Smooth muscle cell (in vitro differentiated cells): Measurements from ENCODE around the gene RPAP3. TPM values are rescaled to one million over a fixed set of nuclear protein-coding genes. Genes with fewer than 3 reads are reported as not detected.

ENCODE experiments used
- DNase-seq: peaks from one replicate; lab custom pipeline; 2025; ENCODE audit not compliant: unreplicated experiment; lab: John Stamatoyannopoulos, UW
- H2AFZ ChIP-seq: fragments of 200-600 bp; sonication (generic); 2 replicates; pipeline ENCODE4 v1.6.0; 2016; ENCODE audit warnings: antibody characterized with exemption, low read depth, mild to moderate bottlenecking
- H3F3A ChIP-seq: fragments of 200-600 bp; sonication (generic); 2 replicates; pipeline ENCODE4 v1.6.0; 2017; ENCODE audit warnings: antibody characterized with exemption, low read depth
- H3K27ac ChIP-seq: fragments of 200-600 bp; sonication (generic); 2 replicates; pipeline ENCODE4 v1.5.1; 2016; ENCODE audit warnings: low read depth, mild to moderate bottlenecking
- H3K27me3 ChIP-seq: fragments of 200-600 bp; sonication (generic); 2 replicates; pipeline ENCODE4 v1.6.1; 2016; ENCODE audit warnings: low read depth, mild to moderate bottlenecking
- H3K36me3 ChIP-seq: fragments of 200-600 bp; sonication (generic); 2 replicates; pipeline ENCODE4 v1.5.1; 2016; ENCODE audit warnings: low read depth
- H3K4me1 ChIP-seq: fragments of 200-600 bp; sonication (generic); 2 replicates; pipeline ENCODE4 v1.5.1; 2016; ENCODE audit warnings: low read depth
- H3K4me2 ChIP-seq: fragments of 200-600 bp; sonication (generic); 2 replicates; pipeline ENCODE4 v1.6.0; 2016; ENCODE audit warnings: mild to moderate bottlenecking
- H3K4me3 ChIP-seq: fragments of 200-600 bp; sonication (generic); 2 replicates; pipeline ENCODE4 v1.5.1; 2016; ENCODE audit warnings: mild to moderate bottlenecking
- H3K79me2 ChIP-seq: fragments of 200-600 bp; sonication (generic); 2 replicates; pipeline ENCODE4 v1.6.0; 2016; ENCODE audit warnings: low read depth, mild to moderate bottlenecking
- H3K9ac ChIP-seq: fragments of 200-600 bp; sonication (generic); 2 replicates; pipeline ENCODE4 v1.6.0; 2016; ENCODE audit warnings: low read depth
- H3K9me3 ChIP-seq: fragments of 200-600 bp; sonication (generic); replicated peaks from 2 replicates; pipeline ENCODE4 v1.5.1; 2016; ENCODE audit warnings: low read depth
- H4K20me1 ChIP-seq: fragments of 200-600 bp; sonication (generic); 2 replicates; pipeline ENCODE4 v1.6.0; 2016; ENCODE audit warnings: low read depth
- CTCF ChIP-seq: fragments of 200-600 bp; sonication (generic); IDR thresholded peaks from 2 replicates; pipeline ENCODE4 v1.5.1; 2017; ENCODE audit warnings: borderline replicate concordance, mild to moderate bottlenecking, antibody characterized with exemption; ENCODE audit not compliant: insufficient read depth, poor library complexity, severe bottlenecking
- WGBS: methylation state at CpG from one replicate; pipeline ENCODE4 v1.1.7; 2016; ENCODE audit warnings: low lambda C conversion rate; 5-methylcytosine and 5-hydroxymethylcytosine counted together
- polyA plus RNA-seq: library from polyadenylated mRNA; unstranded; fragments of >200 nt; fragmentation: Nextera tagmentation; extraction: Ambion mirVana; gene quantifications from 2 replicates; pipeline ENCODE4 v1.2.1, GENCODE V29; 2016
- total RNA-seq: library from RNA; depleted of rRNA; stranded (reverse); fragments of >200 nt; gene quantifications from 2 replicates; pipeline ENCODE4 v1.2.3, GENCODE V29; 2014

RPAP3 gene
- total and polyA plus RNA-seq, 2 experiments from 2014 or later, result 17.0 to 23.0 TPM

DNA sequence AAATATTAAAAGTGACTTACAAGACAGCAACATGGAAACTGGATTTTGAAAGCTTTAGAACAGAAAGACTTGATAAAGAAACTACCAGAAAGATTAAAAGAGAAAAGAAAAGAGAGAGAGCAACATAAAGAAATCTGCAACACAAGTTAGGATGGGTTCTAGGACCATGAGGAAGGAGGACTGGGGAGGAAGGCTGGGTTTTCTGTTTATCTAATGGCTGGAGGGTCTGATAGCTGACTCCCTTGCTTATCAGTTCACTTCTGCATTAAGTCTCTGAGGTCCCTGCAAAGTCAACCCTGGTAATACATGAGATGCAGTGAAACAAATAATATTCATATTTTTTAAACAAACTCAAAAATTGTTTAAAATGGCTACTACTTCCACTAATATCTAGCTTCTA is 90.1 kb downstream of the RPAP3 start:
- DNase-seq, result no peak
- no peak for TF ChIP-seq CTCF
- Histone ChIP-seq H3K79me2 (no peaks in the 10 kb centered on the region), H3K4me2 (no peak overlapping the region), H3K9ac (no peak overlapping the region), H4K20me1 (no peaks in the 10 kb centered on the region), H3K36me3 (no peaks in the 10 kb centered on the region), H3K27me3 (no peaks in the 10 kb centered on the region), H3K4me1 (no peaks in the 10 kb centered on the region), H3F3A (no peaks in the 10 kb centered on the region), H3K27ac (no peak overlapping the region), H2AFZ (no peak overlapping the region), H3K9me3 (peaks cover 5% of the 10 kb centered on the region), H3K4me3 (no peak overlapping the region)

DNA sequence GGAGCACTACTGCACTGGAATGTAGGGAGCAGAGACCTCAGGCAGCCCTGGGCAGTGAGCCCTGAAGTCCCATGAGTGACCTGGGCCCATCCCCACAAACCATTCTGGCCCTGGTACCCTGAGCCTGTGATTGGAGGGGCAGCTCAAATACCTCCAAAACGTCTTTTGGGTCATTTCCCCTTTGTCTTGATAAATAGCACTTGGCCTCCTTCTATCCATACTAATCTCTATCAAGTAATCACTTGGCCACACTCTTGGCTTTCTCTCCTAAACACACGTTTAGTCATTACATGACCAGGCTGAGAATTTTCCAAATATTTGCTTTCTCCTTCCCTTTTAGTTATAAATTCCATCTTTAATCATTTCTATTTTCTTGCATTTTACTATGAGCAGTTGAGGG is 91.3 kb downstream of the RPAP3 start:
- Histone ChIP-seq H3K27ac (no peak overlapping the region), H3K79me2 (no peaks in the 10 kb centered on the region), H3K27me3 (no peaks in the 10 kb centered on the region), H3K9ac (no peak overlapping the region), H2AFZ (no peak overlapping the region), H3K4me3 (no peak overlapping the region), H3F3A (no peaks in the 10 kb centered on the region), H3K36me3 (no peaks in the 10 kb centered on the region), H3K9me3 (peaks cover 5% of the 10 kb centered on the region), H4K20me1 (no peaks in the 10 kb centered on the region), H3K4me1 (no peaks in the 10 kb centered on the region), H3K4me2 (no peak overlapping the region)
- TF ChIP-seq CTCF, result no peak
- 80% methylated on average over 2 of the region's 2 CpGs for WGBS
- DNase-seq, result no peak

DNA sequence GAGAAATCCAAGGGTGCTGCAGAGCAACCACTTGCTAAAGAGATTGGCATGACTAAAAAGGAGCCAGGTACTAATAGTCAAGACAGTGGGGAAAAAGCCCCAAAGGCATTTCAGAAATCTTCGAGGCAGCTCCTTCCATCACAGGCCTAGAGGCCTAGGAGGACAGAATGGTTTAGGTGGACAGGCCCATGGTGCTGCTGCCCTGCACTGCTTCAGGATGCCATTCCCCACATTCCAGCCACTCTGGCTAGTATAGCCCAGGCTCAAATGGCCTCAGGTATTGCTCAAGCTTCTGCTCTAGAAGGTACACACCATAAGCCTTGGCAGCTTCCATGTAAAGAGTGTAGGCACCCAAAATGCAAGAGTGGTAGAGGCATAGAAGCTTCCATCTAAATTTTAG is 92.9 kb downstream of the RPAP3 start:
- H3F3A ChIP-seq, result no peaks in the 10 kb centered on the region
- H4K20me1 ChIP-seq, result no peaks in the 10 kb centered on the region
- H2AFZ ChIP-seq, result no peak overlapping the region
- DNase-seq, result no peak
- no peaks in the 10 kb centered on the region for H3K27me3 ChIP-seq
- H3K9ac ChIP-seq, result no peak overlapping the region
- no peaks in the 10 kb centered on the region for H3K4me1 ChIP-seq
- no peak for TF ChIP-seq CTCF
- 86% methylated on average over 1 of the region's 1 CpG for WGBS
- peaks cover 5% of the 10 kb centered on the region for H3K9me3 ChIP-seq
- no peak overlapping the region for H3K4me2 ChIP-seq
- no peaks in the 10 kb centered on the region for H3K79me2 ChIP-seq
- H3K4me3 ChIP-seq, result no peak overlapping the region
- H3K36me3 ChIP-seq, result no peaks in the 10 kb centered on the region
- no peak overlapping the region for H3K27ac ChIP-seq

- Histone ChIP-seq H3K36me3 (no peaks in the 10 kb centered on the region), H2AFZ (no peak overlapping the region), H3K4me1 (no peaks in the 10 kb centered on the region), H3K27ac (no peak overlapping the region), H3K9ac (no peak overlapping the region), H3K27me3 (no peaks in the 10 kb centered on the region), H4K20me1 (no peaks in the 10 kb centered on the region), H3K4me3 (no peak overlapping the region), H3K9me3 (peaks cover 5% of the 10 kb centered on the region), H3F3A (no peaks in the 10 kb centered on the region), H3K79me2 (no peaks in the 10 kb centered on the region), H3K4me2 (no peak overlapping the region)
- no peak for DNase-seq
- no peak for TF ChIP-seq CTCF
Measured at GRCh38 chr12:47611906-47612305, 93.9 kb downstream of the RPAP3 start.

Other genes starting within 250 kb of the RPAP3 start
- 1.8 and 5.1 TPM in 2 replicates for gene ENDOU, start 19.5 kb upstream of the RPAP3 start, total RNA-seq
- gene ENDOU, start 19.5 kb upstream of the RPAP3 start, polyA plus RNA-seq, result 0.47 and 0.74 TPM in 2 replicates
- gene RAPGEF3, start 52.9 kb upstream of the RPAP3 start, total RNA-seq, result 4.0 and 5.6 TPM in 2 replicates
- gene RAPGEF3, start 52.9 kb upstream of the RPAP3 start, polyA plus RNA-seq, result 1.9 and 3.6 TPM in 2 replicates
- 2.4 and 11.4 TPM in 2 replicates for gene SLC48A1, start 67.2 kb upstream of the RPAP3 start, total RNA-seq
- gene SLC48A1, start 67.2 kb upstream of the RPAP3 start, polyA plus RNA-seq, result 6.2 and 8.6 TPM in 2 replicates
- gene HDAC7, start 113.9 kb upstream of the RPAP3 start, total RNA-seq, result 19.3 and 24.1 TPM in 2 replicates
- 32.4 and 47.0 TPM in 2 replicates for gene HDAC7, start 113.9 kb upstream of the RPAP3 start, polyA plus RNA-seq
- gene VDR, start 199.0 kb upstream of the RPAP3 start, total RNA-seq, result 6.5 and 16.5 TPM in 2 replicates
- gene VDR, start 199.0 kb upstream of the RPAP3 start, polyA plus RNA-seq, result 6.4 and 8.0 TPM in 2 replicates